Endothelial cell of umbilical vein (primary cell): ENCODE measurements around the gene RMND5A. TPM values are rescaled to one million over a fixed set of nuclear protein-coding genes. Genes with fewer than 3 reads are reported as not detected.

ENCODE experiments used
- BruUV-seq: library from RNA; stranded (reverse); fragments of 400-500 nt; replicated peaks from 2 replicates; lab custom pipeline; 2021; lab: Mats Ljungman, UMichigan
- CTCF ChIA-PET: fragments of 300-600, 350-600 bp; sonication (Branson Sonifier 250); formaldehyde crosslinking; loops from one replicate; lab custom pipeline; 2021; ENCODE audit warnings: antibody characterized with exemption, inconsistent platforms; lab: Charles Lee
- POLR2A ChIA-PET: fragments of 300-600, 350-600 bp; sonication (Branson Sonifier 250); formaldehyde crosslinking; loops from one replicate; lab custom pipeline; 2021; ENCODE audit warnings: antibody characterized with exemption, inconsistent platforms; lab: Charles Lee
- DNase-seq: peaks from one replicate; pipeline ENCODE4 v3.0.0-alpha.2; 2011; ENCODE audit warnings: low read depth, low spot score
- FAIRE-seq: peaks from 2 replicates; lab custom pipeline; 2011; peaks lifted over from hg19 to GRCh38; lab: Jason Lieb, UNC
- H2AFZ ChIP-seq: 2 replicates; pipeline ENCODE4 v1.6.0; 2012; ENCODE audit warnings: low read depth, low read length, control low read depth, inconsistent platforms
- H3K27ac ChIP-seq: 2 replicates; pipeline ENCODE4 v1.5.1; 2011; ENCODE audit warnings: low read depth, mild to moderate bottlenecking, control low read depth, low read length, moderate library complexity; ENCODE audit not compliant: insufficient read depth
- H3K27me3 ChIP-seq, 2 experiments: 2 replicates each; pipeline versions ENCODE4 v1.6.0 to v1.6.1; 2011; ENCODE audit warnings: low read length in 2 of 2, mixed read lengths in 1 of 2; ENCODE audit not compliant: control insufficient read depth in 2 of 2, insufficient read depth in 2 of 2
- H3K36me3 ChIP-seq, 2 experiments: 2 replicates in 1 of 2; 3 replicates in 1 of 2; pipeline ENCODE4 v1.5.1; 2011; ENCODE audit warnings: low read length in 2 of 2, mild to moderate bottlenecking in 1 of 2, moderate library complexity in 1 of 2; ENCODE audit not compliant: control insufficient read depth in 2 of 2, insufficient read depth in 2 of 2; ENCODE audit errors: extremely low read depth in 1 of 2
- H3K4me1 ChIP-seq: 3 replicates; pipeline ENCODE4 v1.5.1; 2011; ENCODE audit warnings: mild to moderate bottlenecking, low read length; ENCODE audit not compliant: control insufficient read depth, insufficient read depth; ENCODE audit errors: extremely low read depth
- H3K4me2 ChIP-seq: 2 replicates; pipeline ENCODE4 v1.6.1; 2011; ENCODE audit warnings: low read length, control low read depth, mixed read lengths; ENCODE audit not compliant: insufficient read depth
- H3K4me3 ChIP-seq, 3 experiments: fragments of 200-600 bp in 1 of 3; sonication (generic), shearing (Covaris generic) in 1 of 3; replicated peaks in 1 of 3; 2 replicates each; pipeline ENCODE4 v1.5.1; 2011 to 2016; ENCODE audit warnings: control low read depth in 3 of 3, low read length in 3 of 3, mild to moderate bottlenecking in 2 of 3, inconsistent platforms in 1 of 3, low read depth in 1 of 3, moderate library complexity in 1 of 3; ENCODE audit not compliant: insufficient read depth in 1 of 3
- H3K79me2 ChIP-seq: 2 replicates; pipeline ENCODE4 v1.6.0; 2012; ENCODE audit warnings: low read length, inconsistent platforms; ENCODE audit not compliant: control insufficient read depth, insufficient read depth
- H3K9ac ChIP-seq: replicated peaks from 2 replicates; pipeline ENCODE3; 2011; ENCODE audit warnings: low read length, control low read depth; ENCODE audit not compliant: insufficient read depth; ENCODE audit errors: extremely low read depth
- H3K9me1 ChIP-seq: replicated peaks from 3 replicates; pipeline ENCODE4 v1.6.0; 2011; ENCODE audit warnings: mild to moderate bottlenecking, low read length; ENCODE audit not compliant: control insufficient read depth, insufficient read depth; ENCODE audit errors: extremely low read depth
- H3K9me3 ChIP-seq: replicated peaks from 2 replicates; pipeline ENCODE4 v1.5.1; 2012; ENCODE audit warnings: low read length, inconsistent platforms; ENCODE audit not compliant: control insufficient read depth, insufficient read depth
- H4K20me1 ChIP-seq: replicated peaks from 2 replicates; pipeline ENCODE3; 2011; ENCODE audit warnings: mild to moderate bottlenecking, low read length; ENCODE audit not compliant: control insufficient read depth, insufficient read depth; ENCODE audit errors: extremely low read depth
- CTCF ChIP-seq, 2 donors: IDR thresholded peaks; 1 replicate in 1 of 2; 2 replicates in 1 of 2; pipeline ENCODE4 v1.5.1; 2011; ENCODE audit warnings: low read length in 2 of 2, mild to moderate bottlenecking in 2 of 2, moderate library complexity in 2 of 2, control low read depth in 1 of 2, inconsistent platforms in 1 of 2, low read depth in 1 of 2; ENCODE audit not compliant: insufficient read depth in 1 of 2; ENCODE audit errors: extremely low read depth in 1 of 2
- EZH2 ChIP-seq: IDR thresholded peaks from 2 replicates; pipeline ENCODE4 v1.6.1; 2012; ENCODE audit warnings: borderline replicate concordance, low read depth, mild to moderate bottlenecking, moderate library complexity, low read length, inconsistent platforms; ENCODE audit not compliant: severe bottlenecking
- FOS ChIP-seq: IDR thresholded peaks from 2 replicates; pipeline ENCODE4 v1.6.1; 2011; ENCODE audit warnings: mild to moderate bottlenecking, low read length, moderate library complexity, borderline replicate concordance; ENCODE audit not compliant: insufficient read depth
- GATA2 ChIP-seq: IDR thresholded peaks from 2 replicates; pipeline ENCODE4 v1.7.0; 2011; ENCODE audit warnings: low read depth, mild to moderate bottlenecking, moderate library complexity, mixed read lengths, low read length; ENCODE audit not compliant: insufficient read length, insufficient read depth
- JUN ChIP-seq: IDR thresholded peaks from 2 replicates; pipeline ENCODE4 v1.6.1; 2011; ENCODE audit warnings: borderline replicate concordance, low read depth; ENCODE audit not compliant: insufficient read length, insufficient read depth
- MAX ChIP-seq: IDR thresholded peaks from 2 replicates; pipeline ENCODE4 v1.6.1; 2011; ENCODE audit not compliant: insufficient read depth, insufficient read length
- MYC ChIP-seq: IDR thresholded peaks from one replicate; pipeline ENCODE4 v1.6.1; 2011; ENCODE audit warnings: mild to moderate bottlenecking, low read depth, low read length
- POLR2A ChIP-seq: IDR thresholded peaks from 2 replicates; pipeline ENCODE4 v1.6.1; 2012; ENCODE audit warnings: low read depth, mild to moderate bottlenecking, control low read depth, low read length
- POLR2AphosphoS5 ChIP-seq: IDR thresholded peaks from 2 replicates; pipeline ENCODE4 v1.6.1; 2012; ENCODE audit warnings: low read depth, mild to moderate bottlenecking, control low read depth, low read length, moderate library complexity; ENCODE audit not compliant: insufficient read depth
- dilution Hi-C: fragments of 300-500 bp; cut with MboI; formaldehyde crosslinking; loops from one replicate; pipeline ENCODE4 v1.15.0; 2019; ENCODE audit warnings: low sequenced_read_pairs; ENCODE audit not compliant: extremely low pct_ligation_motif_present
- intact Hi-C: fragments of 100-400 bp; cut with micrococcal nuclease; formaldehyde crosslinking; loops from one replicate; pipeline ENCODE4 v1.10.0; 2022
- polyA plus RNA-seq, 4 experiments: library from polyadenylated mRNA; depleted of rRNA in 3 of 4; stranded (reverse) in 3 of 4; unstranded in 1 of 4; fragments of >200 nt; gene quantifications; 2 replicates each; pipeline versions ENCODE4 v1.2.1 to v1.2.3, GENCODE V29; 2011 to 2012; ENCODE audit warnings: missing spikeins in 1 of 4
- total RNA-seq: library from RNA; stranded (reverse); gene quantifications from 2 replicates; pipeline ENCODE4 v1.2.3, GENCODE V29; 2021

RMND5A gene
- total and polyA plus RNA-seq, 2 donors (not counting 3 experiments of a cell fraction or from before 2014, with no cell fraction given) = 10.8 to 21.5 TPM

- Histone ChIP-seq H3K27ac (no peak overlapping the region), H3K27me3 (no peaks in the 10 kb centered on the region), H3K4me2 (no peak overlapping the region), H3K4me3 (no peak overlapping the region), H3K79me2 (no peaks in the 10 kb centered on the region), H4K20me1 (peaks cover 4% of the 10 kb centered on the region), H3K9me1 (no peaks in the 10 kb centered on the region), H3K36me3 (peaks cover 0 to 4% of the 10 kb centered on the region in 2 experiments), H2AFZ (no peak overlapping the region), H3K9ac (no peak overlapping the region), H3K9me3 (no peaks in the 10 kb centered on the region), H3K4me1 (no peaks in the 10 kb centered on the region)
- dilution Hi-C loops = no loop called here
- DNase-seq = no peak
- no peak for TF ChIP-seq EZH2
- TF ChIP-seq POLR2AphosphoS5 = no peak
- no peak for TF ChIP-seq MAX
- no peak for TF ChIP-seq GATA2
- TF ChIP-seq POLR2A = no peak
- no peak for TF ChIP-seq FOS
- no peak for TF ChIP-seq CTCF (IDR thresholded peaks at IDR 0.05; ENCODE audit: extremely low read depth in 1 of 2, insufficient read depth in 1 of 2, low read depth in 1 of 2, low read length in 2 of 2)
- TF ChIP-seq MYC = no peak
- no peak for TF ChIP-seq JUN
- intact Hi-C loops = no loop called here
- no peak for FAIRE-seq
- CTCF ChIA-PET = no interaction called here
- POLR2A ChIA-PET = no interaction called here
- no TSS peak for BruUV-seq
Observed at GRCh38 chr2:86760371-86760770, 40.3 kb downstream of the RMND5A start.
